ENCODE results near the gene CDK11B.
"Not testable (repeated sequence)": the region's sequence is repeated elsewhere in the genome, so short reads cannot be mapped to it uniquely, and the experiment has no call there.

Gene CDK11B

GRCh38 chr1:1647567-1648241 is 11.1 kb downstream of the CDK11B start:
- DNase-seq = not testable (repeated sequence)

- not testable (repeated sequence) for DNase-seq
Measured at GRCh38 chr1:1646326-1646725, 12.5 kb downstream of the CDK11B start.

- not testable (repeated sequence) for DNase-seq
Measured at GRCh38 chr1:1640711-1641461, 17.9 kb downstream of the CDK11B start.

- DNase-seq = not testable (repeated sequence)
Measured at GRCh38 chr1:1640081-1640480, 18.7 kb downstream of the CDK11B start.

- DNase-seq = not testable (repeated sequence)
Measured at GRCh38 chr1:1639368-1639767, 19.4 kb downstream of the CDK11B start.

GRCh38 chr1:1638528-1638927 is 20.3 kb downstream of the CDK11B start:
- not testable (repeated sequence) for DNase-seq

GRCh38 chr1:1637479-1637875 is 21.3 kb downstream of the CDK11B start:
- not testable (repeated sequence) for DNase-seq

- DNase-seq = not testable (repeated sequence)
Measured at GRCh38 chr1:1636621-1637478, 22.0 kb downstream of the CDK11B start.

- DNase-seq = not testable (repeated sequence)
Measured at GRCh38 chr1:1634613-1635012, 24.2 kb downstream of the CDK11B start.

- not testable (repeated sequence) for DNase-seq
Measured at GRCh38 chr1:1633409-1633808, 25.4 kb downstream of the CDK11B start.

GRCh38 chr1:1631782-1632420 is 26.9 kb downstream of the CDK11B start, which contains the start of gene MMP23B:
Gene MMP23B (plus strand): TSS chr1:1632173. CDS start chr1:1632219, 46 bp downstream.
- DNase-seq = peak; percentile 79

- peak; percentile 92 for DNase-seq
Measured at GRCh38 chr1:1630965-1631781, 27.6 kb downstream of the CDK11B start.

- peak; percentile 92 for DNase-seq
Measured at GRCh38 chr1:1630191-1630964, 28.4 kb downstream of the CDK11B start.

GRCh38 chr1:1629430-1630190 is 29.2 kb downstream of the CDK11B start:
- no peak for DNase-seq

- DNase-seq = peak; percentile 54
Measured at GRCh38 chr1:1628754-1629429, 29.9 kb downstream of the CDK11B start.

GRCh38 chr1:1627829-1628753 is 30.7 kb downstream of the CDK11B start:
- DNase-seq = no peak

- no peak for DNase-seq
Measured at GRCh38 chr1:1627261-1627828, 31.5 kb downstream of the CDK11B start.

All from left hindlimb (tissue), 1 donor.